IgD-negative memory B cell (primary cell): ENCODE measurements around the gene CD46. TPM values are rescaled to one million over a fixed set of nuclear protein-coding genes. Genes with fewer than 3 reads are reported as not detected.
A peak's percentile ranks its signal among the peaks of the same experiment; 100 is the strongest.
"Not testable (repeated sequence)": the region's sequence is repeated elsewhere in the genome, so short reads cannot be mapped to it uniquely, and the experiment has no call there.

Source experiments
- H3K27ac Mint-ChIP-seq, 3 donors: one replicate each; pipeline ENCODE4 v1.8.0; 2020 to 2022; ENCODE audit warnings: mild to moderate bottlenecking in 3 of 3, mixed read lengths in 3 of 3, moderate library complexity in 1 of 3
- H3K27me3 Mint-ChIP-seq: one replicate; pipeline ENCODE4 v1.8.0; 2021; ENCODE audit warnings: mixed read lengths
- H3K36me3 Mint-ChIP-seq: one replicate; pipeline ENCODE4 v1.8.0; 2020; ENCODE audit warnings: mild to moderate bottlenecking, mixed read lengths
- H3K4me1 Mint-ChIP-seq, 3 donors: one replicate each; pipeline ENCODE4 v1.8.0; 2020 to 2022; ENCODE audit warnings: mixed read lengths in 3 of 3, mild to moderate bottlenecking in 1 of 3
- H3K4me3 Mint-ChIP-seq, 4 donors: one replicate each; pipeline ENCODE4 v1.8.0; 2020 to 2022; ENCODE audit warnings: mild to moderate bottlenecking in 4 of 4, mixed read lengths in 4 of 4, moderate library complexity in 3 of 4
- H3K9me3 Mint-ChIP-seq, 3 donors: one replicate each; pipeline ENCODE4 v1.8.0; 2020 to 2021; ENCODE audit warnings: mixed read lengths in 3 of 3, mild to moderate bottlenecking in 1 of 3
- polyA plus RNA-seq: library from polyadenylated mRNA; unstranded; fragments of 300-500 nt; fragmentation: Illumina TruSeq; gene quantifications from one replicate; pipeline ENCODE4 v1.2.3, GENCODE V29; 2021

CD46 gene
- polyA plus RNA-seq, 1 donor from 2014 or later, result 67.2 TPM

- peaks cover 0 to 2% (median 0%) of the 10 kb centered on the region in 3 donors for H3K9me3 Mint-ChIP-seq
- peaks cover 23% of the 10 kb centered on the region for H3K36me3 Mint-ChIP-seq
- H3K27ac Mint-ChIP-seq, result no peak overlapping the region
- H3K4me3 Mint-ChIP-seq, result no peak overlapping the region
- H3K4me1 Mint-ChIP-seq, result peaks cover 0 to under 1% (median 0%) of the 10 kb centered on the region in 3 donors
- H3K27me3 Mint-ChIP-seq, result no peaks in the 10 kb centered on the region
Measured at GRCh38 chr1:207766569-207766968, 14.7 kb downstream of the CD46 start.

GRCh38 chr1:207770514-207770913 is 18.7 kb downstream of the CD46 start:
- H3K27ac Mint-ChIP-seq, H3K9me3 Mint-ChIP-seq, H3K27me3 Mint-ChIP-seq, H3K4me3 Mint-ChIP-seq: not testable (repeated sequence)
- peaks cover 4 to 20% (median 6%) of the 10 kb centered on the region in 3 donors for H3K4me1 Mint-ChIP-seq
- H3K36me3 Mint-ChIP-seq, result peaks cover 31% of the 10 kb centered on the region

- not testable (repeated sequence) for H3K4me3 Mint-ChIP-seq, H3K9me3 Mint-ChIP-seq, H3K27ac Mint-ChIP-seq, H3K27me3 Mint-ChIP-seq
- peaks cover 12 to 25% (median 19%) of the 10 kb centered on the region in 3 donors for H3K4me1 Mint-ChIP-seq
- peaks cover 38% of the 10 kb centered on the region for H3K36me3 Mint-ChIP-seq
Measured at GRCh38 chr1:207776045-207776444, 24.2 kb downstream of the CD46 start.

- peak overlapping the region in 1 of 4 donors; percentile 62 for H3K4me3 Mint-ChIP-seq
- peaks cover 14 to 19% (median 17%) of the 10 kb centered on the region in 3 donors for H3K4me1 Mint-ChIP-seq
- H3K9me3 Mint-ChIP-seq, H3K27ac Mint-ChIP-seq, H3K27me3 Mint-ChIP-seq: not testable (repeated sequence)
- H3K36me3 Mint-ChIP-seq, result peaks cover 34% of the 10 kb centered on the region
Measured at GRCh38 chr1:207777412-207777811, 25.6 kb downstream of the CD46 start.

GRCh38 chr1:207779008-207779407 is 27.2 kb downstream of the CD46 start:
- Mint-ChIP-seq H3K36me3 (peaks cover 25% of the 10 kb centered on the region), H3K9me3 (peaks cover 0 to 9% (median 3%) of the 10 kb centered on the region in 3 donors), H3K27me3 (no peaks in the 10 kb centered on the region), H3K4me3 (peak overlapping the region in 1 of 4 donors; percentile 23), H3K4me1 (peaks cover 8 to 18% (median 9%) of the 10 kb centered on the region in 3 donors), H3K27ac (no peak overlapping the region)

GRCh38 chr1:207781312-207781711 is 29.5 kb downstream of the CD46 start:
- peaks cover 5 to 15% (median 8%) of the 10 kb centered on the region in 3 donors for H3K4me1 Mint-ChIP-seq
- H3K27me3 Mint-ChIP-seq, result no peaks in the 10 kb centered on the region
- H3K27ac Mint-ChIP-seq, result no peak overlapping the region
- peaks cover 0 to 9% (median 3%) of the 10 kb centered on the region in 3 donors for H3K9me3 Mint-ChIP-seq
- no peak overlapping the region for H3K4me3 Mint-ChIP-seq
- peaks cover 18% of the 10 kb centered on the region for H3K36me3 Mint-ChIP-seq

- Mint-ChIP-seq H3K4me3 (no peak overlapping the region), H3K4me1 (no peaks in the 10 kb centered on the region), H3K27ac (no peak overlapping the region), H3K36me3 (peaks cover 7% of the 10 kb centered on the region), H3K9me3 (no peaks in the 10 kb centered on the region), H3K27me3 (no peaks in the 10 kb centered on the region)
Measured at GRCh38 chr1:207787776-207788175, 35.9 kb downstream of the CD46 start.

GRCh38 chr1:207789386-207789785 is 37.5 kb downstream of the CD46 start:
- Mint-ChIP-seq H3K27me3 (no peaks in the 10 kb centered on the region), H3K36me3 (peaks cover 5% of the 10 kb centered on the region), H3K9me3 (no peaks in the 10 kb centered on the region), H3K4me1 (peaks cover 0 to 2% (median 1%) of the 10 kb centered on the region in 3 donors), H3K27ac (no peak overlapping the region), H3K4me3 (no peak overlapping the region)

- Mint-ChIP-seq H3K4me3 (no peak overlapping the region), H3K9me3 (no peaks in the 10 kb centered on the region), H3K4me1 (peaks cover 0 to 5% (median 2%) of the 10 kb centered on the region in 3 donors), H3K27ac (no peak overlapping the region), H3K27me3 (no peaks in the 10 kb centered on the region), H3K36me3 (peaks cover 3% of the 10 kb centered on the region)
Measured at GRCh38 chr1:207789792-207790787, 38.2 kb downstream of the CD46 start.

- no peak overlapping the region for H3K27ac Mint-ChIP-seq
- H3K4me1 Mint-ChIP-seq, result peaks cover 0 to 5% (median 2%) of the 10 kb centered on the region in 3 donors
- no peaks in the 10 kb centered on the region for H3K27me3 Mint-ChIP-seq
- no peaks in the 10 kb centered on the region for H3K9me3 Mint-ChIP-seq
- peaks cover 3% of the 10 kb centered on the region for H3K36me3 Mint-ChIP-seq
- H3K4me3 Mint-ChIP-seq, result no peak overlapping the region
Measured at GRCh38 chr1:207791290-207791689, 39.4 kb downstream of the CD46 start.

- peak overlapping the region in 1 of 3 donors; percentile 73 for H3K27ac Mint-ChIP-seq
- no peaks in the 10 kb centered on the region for H3K27me3 Mint-ChIP-seq
- H3K4me3 Mint-ChIP-seq, result no peak overlapping the region
- H3K9me3 Mint-ChIP-seq, result no peaks in the 10 kb centered on the region
- peaks cover 3% of the 10 kb centered on the region for H3K36me3 Mint-ChIP-seq
- H3K4me1 Mint-ChIP-seq, result peaks cover 9 to 15% (median 10%) of the 10 kb centered on the region in 3 donors
Measured at GRCh38 chr1:207793327-207793726, 41.5 kb downstream of the CD46 start.

- Mint-ChIP-seq H3K27ac (peak overlapping the region in 1 of 3 donors; percentile 73), H3K4me1 (peaks cover 24 to 30% (median 25%) of the 10 kb centered on the region in 3 donors), H3K27me3 (no peaks in the 10 kb centered on the region)
Measured at GRCh38 chr1:207794861-207795260, 43.0 kb downstream of the CD46 start.

GRCh38 chr1:207797229-207797973 is 45.5 kb downstream of the CD46 start:
- Mint-ChIP-seq H3K27me3 (no peaks in the 10 kb centered on the region), H3K36me3 (peaks cover 5% of the 10 kb centered on the region), H3K4me3 (no peak overlapping the region), H3K27ac (no peak overlapping the region), H3K4me1 (peaks cover 29 to 40% (median 31%) of the 10 kb centered on the region in 3 donors), H3K9me3 (no peaks in the 10 kb centered on the region)

More at GRCh38 chr1:207794861-207795260, 43.0 kb downstream of the CD46 start:
- H3K9me3 Mint-ChIP-seq, result no peaks in the 10 kb centered on the region
- H3K4me3 Mint-ChIP-seq, result no peak overlapping the region
- H3K36me3 Mint-ChIP-seq, result peaks cover 3% of the 10 kb centered on the region

GRCh38 chr1:207798847-207799246 is 47.0 kb downstream of the CD46 start:
- Mint-ChIP-seq H3K36me3 (peaks cover 5% of the 10 kb centered on the region), H3K9me3 (no peaks in the 10 kb centered on the region), H3K4me1 (peaks cover 27 to 40% (median 34%) of the 10 kb centered on the region in 3 donors), H3K4me3 (peak overlapping the region in 1 of 4 donors; percentile 64), H3K27me3 (no peaks in the 10 kb centered on the region), H3K27ac (peak overlapping the region in 2 of 3 donors; percentile 14 to 71)
